WERI-Rb-1 (cell line): Measurements from ENCODE around the gene CIAO3.
"Not testable (repeated sequence)": the region's sequence is repeated elsewhere in the genome, so short reads cannot be mapped to it uniquely, and the experiment has no call there.

Experiments
- DNase-seq: peaks from one replicate; pipeline ENCODE4 v3.0.0-alpha.2; 2020
- H3K27ac ChIP-seq: fragments of 250-450 bp; sonication (Bioruptor Pico); 2 replicates; pipeline ENCODE4 v1.5.1; 2020; ENCODE audit warnings: mild to moderate bottlenecking, moderate library complexity
- H3K27me3 ChIP-seq: fragments of 250-450 bp; sonication (Bioruptor Pico); 2 replicates; pipeline ENCODE4 v1.5.1; 2021; ENCODE audit warnings: mild to moderate bottlenecking, low read depth, moderate library complexity; ENCODE audit not compliant: insufficient read depth, severe bottlenecking
- H3K36me3 ChIP-seq: fragments of 250-450 bp; sonication (Bioruptor Pico); 2 replicates; pipeline ENCODE4 v1.5.1; 2020; ENCODE audit warnings: mild to moderate bottlenecking, moderate library complexity
- H3K4me3 ChIP-seq: 2 replicates; pipeline ENCODE4 v1.5.1; 2011; ENCODE audit warnings: low read depth, mild to moderate bottlenecking, control low read depth, low read length
- H3K9me3 ChIP-seq: fragments of 250-450 bp; sonication (Bioruptor Pico); 2 replicates; pipeline ENCODE4 v1.5.1; 2021; ENCODE audit warnings: mild to moderate bottlenecking, moderate library complexity; ENCODE audit not compliant: severe bottlenecking
- TF ChIP-seq, protein P1 (sequence below): IDR thresholded peaks from 2 replicates; pipeline ENCODE4 v1.5.1; 2011; ENCODE audit warnings: low read depth, mild to moderate bottlenecking, control low read depth, inconsistent platforms, low read length

Gene CIAO3

DNA sequence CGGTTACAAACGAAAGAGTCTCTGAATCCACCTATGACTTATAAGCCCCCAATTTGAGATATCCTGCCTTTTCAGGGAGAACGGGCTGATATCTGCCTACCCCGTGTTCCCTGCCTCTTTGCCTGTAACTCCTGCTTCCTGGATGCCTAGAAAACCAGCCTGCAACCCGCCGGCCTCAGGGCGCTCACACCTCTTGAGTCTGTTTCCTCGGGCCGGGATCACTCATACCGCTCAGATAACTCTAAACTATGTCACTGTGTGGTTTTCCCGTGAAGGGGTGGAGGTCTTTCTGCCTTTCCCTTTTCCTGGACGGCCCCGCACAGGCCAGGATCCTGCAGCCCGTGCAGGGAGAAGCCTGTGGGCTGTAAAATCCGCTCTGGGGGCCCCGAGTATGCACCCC lies 37.0 kb upstream of the CIAO3 start:
- no peak overlapping the region for H3K27ac ChIP-seq
- no peaks in the 10 kb centered on the region for H3K27me3 ChIP-seq
- DNase-seq, result no peak
- H3K4me3 ChIP-seq, result no peak overlapping the region
- TF ChIP-seq, protein P1, sequence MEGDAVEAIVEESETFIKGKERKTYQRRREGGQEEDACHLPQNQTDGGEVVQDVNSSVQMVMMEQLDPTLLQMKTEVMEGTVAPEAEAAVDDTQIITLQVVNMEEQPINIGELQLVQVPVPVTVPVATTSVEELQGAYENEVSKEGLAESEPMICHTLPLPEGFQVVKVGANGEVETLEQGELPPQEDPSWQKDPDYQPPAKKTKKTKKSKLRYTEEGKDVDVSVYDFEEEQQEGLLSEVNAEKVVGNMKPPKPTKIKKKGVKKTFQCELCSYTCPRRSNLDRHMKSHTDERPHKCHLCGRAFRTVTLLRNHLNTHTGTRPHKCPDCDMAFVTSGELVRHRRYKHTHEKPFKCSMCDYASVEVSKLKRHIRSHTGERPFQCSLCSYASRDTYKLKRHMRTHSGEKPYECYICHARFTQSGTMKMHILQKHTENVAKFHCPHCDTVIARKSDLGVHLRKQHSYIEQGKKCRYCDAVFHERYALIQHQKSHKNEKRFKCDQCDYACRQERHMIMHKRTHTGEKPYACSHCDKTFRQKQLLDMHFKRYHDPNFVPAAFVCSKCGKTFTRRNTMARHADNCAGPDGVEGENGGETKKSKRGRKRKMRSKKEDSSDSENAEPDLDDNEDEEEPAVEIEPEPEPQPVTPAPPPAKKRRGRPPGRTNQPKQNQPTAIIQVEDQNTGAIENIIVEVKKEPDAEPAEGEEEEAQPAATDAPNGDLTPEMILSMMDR, result no peak
- H3K9me3 ChIP-seq, result no peaks in the 10 kb centered on the region
- no peaks in the 10 kb centered on the region for H3K36me3 ChIP-seq

GRCh38 chr16:776824-777223 lies 36.0 kb upstream of the CIAO3 start:
- Histone ChIP-seq H3K4me3 (no peak overlapping the region), H3K36me3 (no peaks in the 10 kb centered on the region), H3K27ac (no peak overlapping the region), H3K9me3 (no peaks in the 10 kb centered on the region), H3K27me3 (no peaks in the 10 kb centered on the region)
- TF ChIP-seq, protein P1, result no peak
- no peak for DNase-seq

DNA sequence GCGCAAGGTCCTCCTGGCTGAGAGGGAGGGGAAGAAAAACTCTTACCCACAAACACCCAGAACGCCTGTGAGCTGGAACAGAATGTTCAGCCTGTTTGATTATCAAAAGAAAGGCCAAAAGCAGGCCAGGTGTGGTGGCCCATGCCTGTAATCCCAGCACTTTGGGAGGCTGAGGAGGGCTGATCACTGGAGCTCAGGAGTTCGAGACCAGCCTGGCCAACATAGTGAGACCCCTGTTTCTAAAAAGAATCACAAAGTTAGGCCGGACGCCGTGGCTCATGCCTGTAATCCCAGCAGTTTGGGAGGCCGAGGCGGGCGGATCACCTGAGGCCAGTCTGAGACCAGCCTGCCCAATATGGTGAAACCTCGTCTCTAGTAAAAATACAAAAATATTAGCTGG lies 35.5 kb upstream of the CIAO3 start:
- not testable (repeated sequence) for DNase-seq, H3K36me3 ChIP-seq

DNA sequence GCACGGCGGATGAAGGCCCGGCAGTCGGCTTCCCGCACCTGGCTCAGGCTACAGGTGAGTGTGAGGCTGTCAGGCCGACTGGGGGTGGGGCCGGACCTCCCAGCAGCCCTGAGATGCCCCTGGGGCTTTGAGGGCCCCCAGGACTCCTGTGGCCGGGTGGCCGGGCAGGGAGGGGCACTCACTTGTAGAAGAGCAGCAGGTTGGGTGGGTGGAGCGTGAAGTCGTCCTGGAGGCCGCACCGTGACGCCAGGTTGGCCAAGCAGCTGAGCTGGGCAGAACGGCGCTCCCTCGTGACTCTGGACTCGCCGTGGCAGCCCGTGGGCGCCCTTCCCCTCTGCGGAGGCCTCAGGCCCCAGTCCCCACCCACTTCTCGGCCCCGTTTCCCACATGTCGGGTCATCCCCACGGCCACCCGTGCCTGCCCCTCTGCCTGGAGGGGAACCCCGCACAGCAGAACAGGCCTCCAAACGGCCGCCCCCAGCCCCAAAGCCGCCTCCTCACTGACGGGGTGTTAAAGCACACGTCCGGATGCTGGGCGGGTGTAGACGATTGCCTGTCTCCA lies 34.5 kb upstream of the CIAO3 start:
- TF ChIP-seq, protein P1, result no peak
- H3K9me3 ChIP-seq, result no peaks in the 10 kb centered on the region
- no peak for DNase-seq

More for the DNA sequence above, 35.5 kb upstream of the CIAO3 start:
- H3K9me3 ChIP-seq, H3K27me3 ChIP-seq, H3K4me3 ChIP-seq, H3K27ac ChIP-seq: not testable (repeated sequence)

GRCh38 chr16:774086-775001 lies 33.5 kb upstream of the CIAO3 start:
- TF ChIP-seq, protein P1, result no peak
- no peak for DNase-seq
- H3K4me3 ChIP-seq, result no peak overlapping the region
- no peaks in the 10 kb centered on the region for H3K9me3 ChIP-seq
- H3K27me3 ChIP-seq, result no peaks in the 10 kb centered on the region
- no peak overlapping the region for H3K27ac ChIP-seq
- H3K36me3 ChIP-seq, result no peaks in the 10 kb centered on the region

More for the DNA sequence above, 34.5 kb upstream of the CIAO3 start:
- Histone ChIP-seq H3K27ac (no peak overlapping the region), H3K27me3 (no peaks in the 10 kb centered on the region), H3K36me3 (no peaks in the 10 kb centered on the region), H3K4me3 (no peak overlapping the region)

DNA sequence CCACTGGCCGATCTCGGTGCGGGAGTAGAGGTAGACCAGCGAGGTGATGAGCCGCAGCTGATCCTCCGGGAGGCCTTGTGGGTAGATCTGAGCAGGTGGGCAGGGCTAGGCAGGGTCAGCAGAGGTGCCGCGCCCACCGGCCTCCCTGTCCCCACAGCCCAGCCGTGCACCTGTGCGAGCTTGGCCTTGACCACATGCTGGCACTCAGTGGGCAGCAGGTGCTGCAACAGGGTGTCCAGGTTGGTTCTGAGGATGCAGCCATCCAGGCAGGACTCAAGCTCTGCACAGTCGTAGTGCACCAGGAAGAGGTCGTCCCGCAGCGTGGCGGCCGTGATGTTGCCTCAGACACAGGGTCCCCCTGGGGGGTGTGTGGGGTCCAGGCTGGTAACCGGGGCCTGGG lies 32.2 kb upstream of the CIAO3 start:
- Histone ChIP-seq H3K4me3 (no peak overlapping the region), H3K9me3 (no peaks in the 10 kb centered on the region), H3K27ac (no peak overlapping the region), H3K36me3 (no peaks in the 10 kb centered on the region), H3K27me3 (no peaks in the 10 kb centered on the region)
- no peak for DNase-seq
- TF ChIP-seq, protein P1, result no peak
